Neural crest cell (in vitro differentiated cells): ENCODE data around the gene ANAPC4. TPM values are rescaled to one million over a fixed set of nuclear protein-coding genes. Genes with fewer than 3 reads are reported as not detected.

Experiments used
- DNase-seq: peaks from one replicate; pipeline ENCODE4 v3.0.0; 2021; ENCODE audit warnings: low read depth, mixed read lengths, low spot score
- H3K27ac Mint-ChIP-seq: one replicate; pipeline ENCODE4 v1.8.0; 2021; ENCODE audit warnings: mild to moderate bottlenecking, mixed read lengths; ENCODE audit not compliant: unreplicated experiment
- H3K27me3 Mint-ChIP-seq: 2 replicates; pipeline ENCODE4 v1.8.0; 2021; ENCODE audit warnings: low read depth, mild to moderate bottlenecking, mixed read lengths
- H3K36me3 Mint-ChIP-seq: 2 replicates; pipeline ENCODE4 v1.8.0; 2021; ENCODE audit warnings: low read depth, mild to moderate bottlenecking, mixed read lengths
- H3K4me1 Mint-ChIP-seq: 2 replicates; pipeline ENCODE4 v1.8.0; 2021; ENCODE audit warnings: mixed read lengths
- H3K4me3 Mint-ChIP-seq: one replicate; pipeline ENCODE4 v1.8.0; 2021; ENCODE audit warnings: mild to moderate bottlenecking, mixed read lengths
- H3K9me3 Mint-ChIP-seq: 2 replicates; pipeline ENCODE4 v1.8.0; 2021; ENCODE audit warnings: mixed read lengths
- total RNA-seq: library from RNA; stranded (reverse); gene quantifications from 2 replicates; pipeline ENCODE4 v1.2.1, GENCODE V29; 2021
- TF ChIP-seq, protein P1 (sequence below): fragments of 200-600 bp; sonication (generic); conservative IDR thresholded peaks from 2 replicates; pipeline ENCODE4 v1.5.0; 2021; ENCODE audit warnings: antibody characterized with exemption, mild to moderate bottlenecking

Gene ANAPC4
- total RNA-seq, 1 donor from 2014 or later: 34.1 TPM

DNA sequence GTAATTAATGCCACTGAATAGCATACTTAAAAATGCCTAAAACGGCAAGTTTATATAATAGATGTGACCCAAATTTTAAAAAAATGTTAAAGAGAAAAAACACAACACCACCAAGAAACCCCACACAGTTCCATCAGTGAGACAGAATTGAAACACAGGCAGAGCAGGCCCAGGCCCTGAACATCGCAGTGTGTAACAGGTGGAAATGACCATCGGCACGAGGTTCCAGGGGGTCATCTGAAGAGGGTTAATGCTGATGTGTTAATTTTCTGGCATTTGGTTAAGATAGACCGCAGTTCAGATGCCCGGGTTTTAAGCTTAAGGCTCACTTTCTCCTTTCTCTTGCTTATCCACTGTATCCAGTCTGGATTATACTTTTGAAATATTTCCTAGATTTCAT is 66.8 kb downstream of the ANAPC4 start:
- Mint-ChIP-seq H3K4me1 (peaks cover 4% of the 10 kb centered on the region), H3K27ac (no peak overlapping the region), H3K9me3 (no peaks in the 10 kb centered on the region), H3K27me3 (no peaks in the 10 kb centered on the region), H3K36me3 (no peaks in the 10 kb centered on the region), H3K4me3 (no peak overlapping the region)
- DNase-seq: no peak
- TF ChIP-seq, protein P1, sequence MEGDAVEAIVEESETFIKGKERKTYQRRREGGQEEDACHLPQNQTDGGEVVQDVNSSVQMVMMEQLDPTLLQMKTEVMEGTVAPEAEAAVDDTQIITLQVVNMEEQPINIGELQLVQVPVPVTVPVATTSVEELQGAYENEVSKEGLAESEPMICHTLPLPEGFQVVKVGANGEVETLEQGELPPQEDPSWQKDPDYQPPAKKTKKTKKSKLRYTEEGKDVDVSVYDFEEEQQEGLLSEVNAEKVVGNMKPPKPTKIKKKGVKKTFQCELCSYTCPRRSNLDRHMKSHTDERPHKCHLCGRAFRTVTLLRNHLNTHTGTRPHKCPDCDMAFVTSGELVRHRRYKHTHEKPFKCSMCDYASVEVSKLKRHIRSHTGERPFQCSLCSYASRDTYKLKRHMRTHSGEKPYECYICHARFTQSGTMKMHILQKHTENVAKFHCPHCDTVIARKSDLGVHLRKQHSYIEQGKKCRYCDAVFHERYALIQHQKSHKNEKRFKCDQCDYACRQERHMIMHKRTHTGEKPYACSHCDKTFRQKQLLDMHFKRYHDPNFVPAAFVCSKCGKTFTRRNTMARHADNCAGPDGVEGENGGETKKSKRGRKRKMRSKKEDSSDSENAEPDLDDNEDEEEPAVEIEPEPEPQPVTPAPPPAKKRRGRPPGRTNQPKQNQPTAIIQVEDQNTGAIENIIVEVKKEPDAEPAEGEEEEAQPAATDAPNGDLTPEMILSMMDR: no peak

DNA sequence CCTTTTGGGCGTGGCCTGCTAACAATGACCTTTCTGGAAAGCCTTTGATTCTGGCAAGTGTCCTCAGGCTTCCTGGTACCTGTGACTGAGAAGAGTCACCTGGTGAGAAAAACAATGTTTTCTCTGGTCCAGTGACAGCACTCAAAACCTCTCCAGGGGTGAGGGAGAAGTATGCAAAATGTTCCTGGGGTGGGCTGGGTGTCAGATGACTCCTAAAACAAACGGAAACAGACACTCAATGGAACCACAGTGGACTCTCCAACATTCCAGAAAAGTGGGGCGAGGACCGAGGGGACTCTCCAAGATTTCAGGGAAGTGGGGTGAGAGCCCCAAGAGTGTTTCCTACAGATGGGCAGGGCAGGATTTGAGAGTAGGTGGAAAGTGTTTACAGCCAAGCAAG is 69.5 kb downstream of the ANAPC4 start:
- no peak for DNase-seq
- no peak overlapping the region for H3K4me3 Mint-ChIP-seq
- H3K27me3 Mint-ChIP-seq: no peaks in the 10 kb centered on the region
- H3K4me1 Mint-ChIP-seq: peaks cover 2% of the 10 kb centered on the region
- TF ChIP-seq, protein P1: no peak
- no peaks in the 10 kb centered on the region for H3K36me3 Mint-ChIP-seq
- no peak overlapping the region for H3K27ac Mint-ChIP-seq
- no peaks in the 10 kb centered on the region for H3K9me3 Mint-ChIP-seq

DNA sequence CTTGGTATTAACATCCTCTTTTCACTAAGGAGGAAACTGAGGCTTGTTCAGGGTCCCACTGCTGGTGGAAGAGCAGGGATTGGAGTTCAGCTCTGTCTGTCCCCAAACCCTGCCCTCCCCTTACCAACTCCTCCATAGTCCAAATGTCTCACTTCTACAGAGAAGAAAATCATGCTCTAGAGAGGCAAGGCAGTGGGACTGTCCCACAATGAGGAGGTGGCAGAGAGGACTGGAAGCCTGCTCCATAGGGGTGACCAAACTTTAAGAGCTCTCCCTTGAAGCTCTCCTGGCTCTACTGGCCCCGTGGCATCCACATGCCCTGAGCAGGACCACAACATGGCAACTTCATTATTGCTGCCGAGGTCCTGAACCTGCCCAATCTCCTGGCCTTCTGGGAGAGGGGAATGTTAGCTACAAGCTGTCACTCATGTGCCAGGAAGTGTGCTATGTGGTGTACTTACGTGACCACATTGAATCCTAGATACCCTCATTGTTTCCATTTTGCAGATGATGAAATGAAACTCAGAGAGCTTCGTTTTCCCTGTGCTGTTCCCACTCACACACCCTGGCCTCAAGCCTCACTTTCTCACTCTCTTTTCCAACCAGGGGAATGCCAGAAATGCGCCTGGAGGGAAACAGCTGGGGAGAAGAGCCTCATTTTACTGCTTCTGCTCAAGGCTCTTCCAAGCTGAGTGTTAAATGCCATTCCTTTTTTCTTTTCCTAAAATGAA is 71.5 kb downstream of the ANAPC4 start:
- Mint-ChIP-seq H3K9me3 (no peaks in the 10 kb centered on the region), H3K4me3 (no peak overlapping the region), H3K27me3 (no peaks in the 10 kb centered on the region), H3K36me3 (no peaks in the 10 kb centered on the region), H3K4me1 (no peaks in the 10 kb centered on the region), H3K27ac (no peak overlapping the region)
- TF ChIP-seq, protein P1: no peak
- DNase-seq: no peak

- TF ChIP-seq, protein P1: no peak
- H3K27ac Mint-ChIP-seq: no peak overlapping the region
- no peak for DNase-seq
- no peaks in the 10 kb centered on the region for H3K9me3 Mint-ChIP-seq
- no peaks in the 10 kb centered on the region for H3K27me3 Mint-ChIP-seq
- H3K4me1 Mint-ChIP-seq: no peaks in the 10 kb centered on the region
- no peak overlapping the region for H3K4me3 Mint-ChIP-seq
- H3K36me3 Mint-ChIP-seq: no peaks in the 10 kb centered on the region
Measured at GRCh38 chr4:25449270-25449669, 72.2 kb downstream of the ANAPC4 start.

DNA sequence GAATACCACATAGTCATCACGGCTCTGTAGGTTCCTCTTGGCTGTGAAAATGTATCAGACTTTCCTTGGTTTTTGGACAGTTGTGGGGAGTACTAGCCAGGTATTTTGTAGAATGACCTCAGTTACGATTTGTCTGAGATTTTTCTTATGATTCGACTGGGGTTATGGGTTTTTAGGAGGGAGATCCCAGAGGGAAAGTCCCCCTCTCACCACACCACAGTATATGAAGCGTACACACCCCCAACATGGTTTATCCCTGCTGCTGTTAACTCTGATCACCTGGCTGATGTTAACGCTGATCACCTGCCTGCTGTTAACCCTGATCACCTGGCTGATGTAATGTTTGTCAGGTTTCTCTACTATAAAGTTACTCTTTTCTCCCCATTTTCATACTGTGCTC is 72.6 kb downstream of the ANAPC4 start:
- Mint-ChIP-seq H3K4me3 (no peak overlapping the region), H3K36me3 (no peaks in the 10 kb centered on the region), H3K4me1 (no peaks in the 10 kb centered on the region), H3K27ac (no peak overlapping the region), H3K9me3 (no peaks in the 10 kb centered on the region), H3K27me3 (no peaks in the 10 kb centered on the region)
- TF ChIP-seq, protein P1: no peak
- DNase-seq: no peak
